Measurements from ENCODE around the gene ARL13B. TPM values are rescaled to one million over a fixed set of nuclear protein-coding genes. Genes with fewer than 3 reads are reported as not detected.
A peak's percentile ranks its signal among the peaks of the same experiment; 100 is the strongest.
"Not testable (repeated sequence)": the region's sequence is repeated elsewhere in the genome, so short reads cannot be mapped to it uniquely, and the experiment has no call there.

ARL13B gene
- total RNA-seq, 4 donors from 2014 or later = 14.1 to 34.7 (median 24.6) TPM

- TF ChIP-seq POLR2A (IDR thresholded peaks at IDR 0.05) (no peak), EP300 (IDR thresholded peaks at IDR 0.05) (no peak)
- TF ChIP-seq, protein P1, sequence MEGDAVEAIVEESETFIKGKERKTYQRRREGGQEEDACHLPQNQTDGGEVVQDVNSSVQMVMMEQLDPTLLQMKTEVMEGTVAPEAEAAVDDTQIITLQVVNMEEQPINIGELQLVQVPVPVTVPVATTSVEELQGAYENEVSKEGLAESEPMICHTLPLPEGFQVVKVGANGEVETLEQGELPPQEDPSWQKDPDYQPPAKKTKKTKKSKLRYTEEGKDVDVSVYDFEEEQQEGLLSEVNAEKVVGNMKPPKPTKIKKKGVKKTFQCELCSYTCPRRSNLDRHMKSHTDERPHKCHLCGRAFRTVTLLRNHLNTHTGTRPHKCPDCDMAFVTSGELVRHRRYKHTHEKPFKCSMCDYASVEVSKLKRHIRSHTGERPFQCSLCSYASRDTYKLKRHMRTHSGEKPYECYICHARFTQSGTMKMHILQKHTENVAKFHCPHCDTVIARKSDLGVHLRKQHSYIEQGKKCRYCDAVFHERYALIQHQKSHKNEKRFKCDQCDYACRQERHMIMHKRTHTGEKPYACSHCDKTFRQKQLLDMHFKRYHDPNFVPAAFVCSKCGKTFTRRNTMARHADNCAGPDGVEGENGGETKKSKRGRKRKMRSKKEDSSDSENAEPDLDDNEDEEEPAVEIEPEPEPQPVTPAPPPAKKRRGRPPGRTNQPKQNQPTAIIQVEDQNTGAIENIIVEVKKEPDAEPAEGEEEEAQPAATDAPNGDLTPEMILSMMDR (IDR thresholded peaks at IDR 0.05) = no peak
These were observed 18.9 kb upstream of the ARL13B start for GRCh38 chr3:93961026-93961425.

GRCh38 chr3:93961489-93961888, 18.5 kb upstream of the ARL13B start:
- Histone ChIP-seq H3K27me3 (no peaks in the 10 kb centered on the region), H3K36me3 (peaks cover 0 to 22% (median 0%) of the 10 kb centered on the region in 3 donors), H3K4me3 (no peak overlapping the region), H3K4me1 (peaks cover 0 to 20% (median 0%) of the 10 kb centered on the region in 4 donors), H3K9me3 (no peaks in the 10 kb centered on the region), H3K27ac (no peak overlapping the region)
- TF ChIP-seq POLR2A (IDR thresholded peaks at IDR 0.05) (no peak), EP300 (IDR thresholded peaks at IDR 0.05) (no peak)
- TF ChIP-seq, protein P1 (IDR thresholded peaks at IDR 0.05) = no peak
- DNase-seq (ENCODE audit: low spot score in 2 of 2) = no peak
- 34 to 38% methylated on average over 1 of the region's 1 CpG for WGBS, 2 donors

More at GRCh38 chr3:93961026-93961425, 18.9 kb upstream of the ARL13B start:
- Histone ChIP-seq H3K4me1 (peaks cover 0 to 20% (median 0%) of the 10 kb centered on the region in 4 donors), H3K27me3 (no peaks in the 10 kb centered on the region), H3K36me3 (peaks cover 0 to 22% (median 0%) of the 10 kb centered on the region in 3 donors), H3K4me3 (no peak overlapping the region), H3K9me3 (no peaks in the 10 kb centered on the region), H3K27ac (no peak overlapping the region)
- WGBS, 2 donors = 93 to 96% methylated on average over 1 of the region's 1 CpG
- no peak for DNase-seq (ENCODE audit: low spot score in 2 of 2)

DNA sequence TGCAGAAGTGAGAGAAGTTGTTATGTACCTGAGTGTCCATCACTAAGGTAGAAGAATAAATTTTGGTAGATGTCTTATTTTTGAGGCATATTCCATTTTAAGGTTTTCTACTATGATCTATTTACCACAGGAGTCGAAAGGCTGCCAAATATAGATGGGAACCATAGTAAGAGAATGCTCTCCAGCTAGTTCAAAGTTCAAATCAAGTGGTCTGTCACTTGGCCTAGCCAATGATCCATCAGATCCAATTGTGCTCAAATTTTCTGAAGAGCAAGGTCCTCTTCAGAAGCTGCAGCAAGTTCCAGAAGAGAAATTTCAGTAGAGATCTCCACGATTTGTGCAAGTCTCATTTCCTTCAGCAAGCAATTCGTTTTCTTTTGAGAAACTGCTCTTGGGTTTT, 17.2 kb upstream of the ARL13B start:
- Histone ChIP-seq H3K27ac (no peak overlapping the region), H3K4me1 (peaks cover 0 to 20% (median 0%) of the 10 kb centered on the region in 4 donors), H3K4me3 (no peak overlapping the region)

DNA sequence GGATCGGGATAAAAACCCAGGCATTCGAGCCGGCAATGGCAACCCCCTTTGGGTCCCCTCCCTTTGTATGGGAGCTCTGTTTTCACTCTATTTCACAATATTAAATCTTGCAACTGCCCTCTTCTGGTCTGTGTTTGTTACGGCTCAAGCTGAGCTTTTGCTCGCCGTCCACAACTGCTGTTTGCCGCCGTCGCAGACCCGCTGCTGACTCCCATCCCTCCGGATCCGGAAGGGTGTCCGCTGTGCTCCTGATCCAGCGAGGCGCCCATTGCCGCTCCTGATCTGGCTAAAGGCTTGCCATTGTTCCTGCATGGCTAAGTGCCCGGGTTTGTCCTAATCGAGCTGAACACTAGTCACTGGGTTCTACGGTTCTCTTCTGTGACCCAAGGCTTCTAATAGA, 14.8 kb upstream of the ARL13B start:
- H3K9me3 ChIP-seq; H3K27me3 ChIP-seq; H3K27ac ChIP-seq; H3K4me3 ChIP-seq; DNase-seq (ENCODE audit: low spot score in 2 of 2): not testable (repeated sequence)
- 95 to 96% methylated on average over 19 of the region's 19 CpGs for WGBS, 2 donors
- Histone ChIP-seq H3K36me3 (peaks cover 0 to 22% (median 0%) of the 10 kb centered on the region in 3 donors), H3K4me1 (peaks cover 0 to 41% (median 0%) of the 10 kb centered on the region in 4 donors)

More for the DNA sequence above, 17.2 kb upstream of the ARL13B start:
- Histone ChIP-seq H3K27me3 (no peaks in the 10 kb centered on the region), H3K36me3 (peaks cover 0 to 22% (median 0%) of the 10 kb centered on the region in 3 donors), H3K9me3 (no peaks in the 10 kb centered on the region)
- no peak for DNase-seq (ENCODE audit: low spot score in 2 of 2)
- WGBS, 2 donors = 91 to 92% methylated on average over 3 of the region's 3 CpGs
- no peak for TF ChIP-seq EP300 (IDR thresholded peaks at IDR 0.05)
- TF ChIP-seq POLR2A (IDR thresholded peaks at IDR 0.05) = no peak
- TF ChIP-seq, protein P1 (IDR thresholded peaks at IDR 0.05) = no peak

DNA sequence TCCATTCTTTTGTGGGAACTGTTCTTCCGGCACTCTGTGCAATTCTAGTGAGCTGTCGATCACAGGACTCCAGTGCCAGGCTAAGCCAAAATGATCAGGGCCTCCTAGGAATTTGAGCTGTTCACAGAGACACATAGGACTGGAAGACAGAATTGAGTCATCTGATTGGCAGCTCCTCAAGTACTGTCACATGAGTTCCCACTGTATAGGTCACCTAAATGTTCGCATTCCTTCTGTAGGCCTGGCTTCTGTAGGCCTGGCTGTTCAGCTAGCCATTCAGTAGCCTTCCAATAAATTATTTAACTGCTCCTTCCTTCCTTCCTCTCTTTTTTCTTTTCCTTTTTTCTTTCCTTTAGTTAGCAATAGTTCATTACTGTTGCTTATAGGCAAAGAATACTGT, 10.5 kb upstream of the ARL13B start:
- WGBS, 2 donors = 31 to 45% methylated on average over 3 of the region's 3 CpGs
- no peak for DNase-seq (ENCODE audit: low spot score in 2 of 2)
- Histone ChIP-seq H3K4me3 (no peak overlapping the region), H3K27me3 (no peaks in the 10 kb centered on the region), H3K4me1 (peaks cover 0 to 57% (median 5%) of the 10 kb centered on the region in 4 donors), H3K27ac (peak overlapping the region in 2 of 4 donors; percentile 65 to 76), H3K9me3 (no peaks in the 10 kb centered on the region), H3K36me3 (peaks cover 0 to 12% (median 0%) of the 10 kb centered on the region in 3 donors)
- peak in 1 of 2 donors; percentile 15 for TF ChIP-seq EP300 (IDR thresholded peaks at IDR 0.05)
- TF ChIP-seq POLR2A (IDR thresholded peaks at IDR 0.05) = no peak

DNA sequence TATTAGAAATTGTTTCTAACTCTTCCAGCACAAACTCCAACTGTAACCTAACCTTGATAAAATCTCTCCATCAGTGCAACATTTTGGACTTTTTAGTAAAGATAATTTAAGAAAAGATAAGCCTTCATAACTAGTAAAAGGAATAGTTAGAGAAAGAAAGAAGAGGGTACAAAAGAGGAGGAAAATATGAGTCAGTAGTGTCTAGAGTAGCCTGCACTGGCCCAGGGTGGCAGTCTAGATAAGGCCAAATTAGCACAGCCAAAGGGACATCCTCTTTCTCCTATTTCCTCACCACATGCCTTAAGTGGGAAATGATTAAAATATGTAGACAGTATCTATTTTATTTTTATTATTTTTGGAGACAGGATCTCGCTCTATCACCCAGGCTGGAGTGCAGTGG, 10.0 kb upstream of the ARL13B start:
- TF ChIP-seq POLR2A (IDR thresholded peaks at IDR 0.05) = no peak
- TF ChIP-seq, protein P1 (IDR thresholded peaks at IDR 0.05) = no peak
- no peak for TF ChIP-seq EP300 (IDR thresholded peaks at IDR 0.05)
- Histone ChIP-seq H3K27ac (peak overlapping the region in 2 of 4 donors; percentile 65 to 76), H3K27me3 (no peaks in the 10 kb centered on the region), H3K4me1 (peaks cover 0 to 59% (median 6%) of the 10 kb centered on the region in 4 donors), H3K36me3 (peaks cover 0 to 6% (median 0%) of the 10 kb centered on the region in 3 donors), H3K9me3 (no peaks in the 10 kb centered on the region), H3K4me3 (no peak overlapping the region)
- DNase-seq (ENCODE audit: low spot score in 2 of 2) = no peak
- whole genome bisulfite sequencing, 2 donors = 83 to 89% methylated on average over 1 of the region's 1 CpG
